ENCODE results near the gene PALM.
"Not testable (repeated sequence)": the region's sequence is repeated elsewhere in the genome, so short reads cannot be mapped to it uniquely, and the experiment has no call there.

GRCh38 chr19:698529-698928 is 10.2 kb upstream of the PALM start:
- not testable (repeated sequence) for TF ChIP-seq CTCF (IDR thresholded peaks at IDR 0.05; ENCODE audit: low read depth, low read length); EZH2phosphoT487 (IDR thresholded peaks at IDR 0.05; ENCODE audit: low read depth)

Data from OCI-LY3 (cell line).